Left lung (tissue), 10 donors: ENCODE results near the gene CCDC81. TPM values are rescaled to one million over a fixed set of nuclear protein-coding genes. Genes with fewer than 3 reads are reported as not detected.

ENCODE experiments used
- ATAC-seq: fragments of 200-7000 bp; cut with Tn5 transposase; one replicate; pipeline ENCODE4 v1.9.1; 2020; ENCODE audit warnings: moderate library complexity
- DNase-seq, 4 donors: peaks; one replicate each; pipeline ENCODE4 v3.0.0-alpha.2; 2013 to 2020
- H3K27ac ChIP-seq, 2 donors: fragments of 200-600 bp; sonication (generic) in 1 of 2; one replicate each; pipeline versions ENCODE4 v1.5.0 to v1.8.0; 2020 to 2021
- H3K27me3 ChIP-seq, 2 donors: fragments of 200-600 bp; sonication (generic) in 1 of 2; one replicate each; pipeline versions ENCODE4 v1.5.0 to v1.8.0; 2020 to 2021
- H3K36me3 ChIP-seq, 2 donors: fragments of 200-600 bp; sonication (generic) in 1 of 2; one replicate each; pipeline versions ENCODE4 v1.5.0 to v1.8.0; 2020 to 2021
- H3K4me1 ChIP-seq, 2 donors: fragments of 200-600 bp; one replicate each; pipeline ENCODE4 v1.8.0; 2021
- H3K4me3 ChIP-seq, 2 donors: fragments of 200-600 bp; sonication (generic) in 1 of 2; one replicate each; pipeline versions ENCODE4 v1.5.0 to v1.8.0; 2020 to 2021; ENCODE audit warnings: mild to moderate bottlenecking in 1 of 2
- H3K9me3 ChIP-seq, 2 donors: fragments of 200-600 bp; sonication (generic) in 1 of 2; one replicate each; pipeline versions ENCODE4 v1.5.0 to v1.8.0; 2020 to 2021
- CTCF ChIP-seq, 2 donors: fragments of 200-600 bp; sonication (generic) in 1 of 2; IDR thresholded peaks; one replicate each; pipeline versions ENCODE4 v1.5.0 to v1.8.0; 2021; ENCODE audit warnings: antibody characterized with exemption in 2 of 2
- intact Hi-C, 2 donors: fragments of 100-400 bp; cut with DNase I; formaldehyde crosslinking; loops; one replicate each; pipeline versions ENCODE4 v1.11.2 to v1.14.2; 2022
- polyA plus RNA-seq, 6 donors: library from polyadenylated mRNA; unstranded; fragments of 120-200 nt; gene quantifications; one replicate each; pipeline ENCODE4 v1.2.1, GENCODE V29; 2013; ENCODE audit not compliant: insufficient read length in 6 of 6
- total RNA-seq, 2 donors: library from RNA; stranded (reverse); fragmentation: NEBNext Ultra II Directional; extraction: Animal tissue kit (Norgen Biotek cat#: 25700); gene quantifications; one replicate each; pipeline ENCODE4 v1.2.1, GENCODE V29; 2021
- donor health status: DM: no; HTN: yes; CAD: no.
- donor health status: DM: no; HTN: no; CAD: no.

The CCDC81 gene
- total and polyA plus RNA-seq, 8 donors: 0.58 to 4.9 (median 3.3) TPM

GRCh38 chr11:86397351-86397750 is 22.7 kb downstream of the CCDC81 start:
- no peaks in the 10 kb centered on the region for H3K36me3 ChIP-seq
- TF ChIP-seq CTCF (IDR thresholded peaks at IDR 0.05): no peak
- H3K27me3 ChIP-seq: no peaks in the 10 kb centered on the region
- H3K27ac ChIP-seq: no peak overlapping the region
- no peak overlapping the region for H3K4me3 ChIP-seq
- intact Hi-C loops: no loop called here
- no peaks in the 10 kb centered on the region for H3K9me3 ChIP-seq
- H3K4me1 ChIP-seq: no peaks in the 10 kb centered on the region
- no peak for ATAC-seq
- DNase-seq: peak in 1 of 4 donors; percentile 15

GRCh38 chr11:86398106-86398505 is 23.4 kb downstream of the CCDC81 start:
- intact Hi-C loops: no loop called here
- no peak overlapping the region for H3K27ac ChIP-seq
- no peaks in the 10 kb centered on the region for H3K9me3 ChIP-seq
- no peaks in the 10 kb centered on the region for H3K36me3 ChIP-seq
- no peak for DNase-seq
- H3K27me3 ChIP-seq: no peaks in the 10 kb centered on the region
- H3K4me1 ChIP-seq: no peaks in the 10 kb centered on the region
- ATAC-seq: no peak
- H3K4me3 ChIP-seq: no peak overlapping the region
- no peak for TF ChIP-seq CTCF (IDR thresholded peaks at IDR 0.05)

- no peak for ATAC-seq
- Histone ChIP-seq H3K9me3 (no peaks in the 10 kb centered on the region), H3K36me3 (no peaks in the 10 kb centered on the region), H3K4me3 (no peak overlapping the region), H3K27ac (no peak overlapping the region), H3K4me1 (no peaks in the 10 kb centered on the region), H3K27me3 (no peaks in the 10 kb centered on the region)
- no peak for TF ChIP-seq CTCF (IDR thresholded peaks at IDR 0.05)
- intact Hi-C loops: no loop called here
- DNase-seq: no peak
Measured at GRCh38 chr11:86403458-86403857, 28.8 kb downstream of the CCDC81 start.

- no peak for DNase-seq
- Histone ChIP-seq H3K36me3 (no peaks in the 10 kb centered on the region), H3K4me3 (no peak overlapping the region), H3K27ac (no peak overlapping the region), H3K27me3 (no peaks in the 10 kb centered on the region), H3K4me1 (no peaks in the 10 kb centered on the region), H3K9me3 (no peaks in the 10 kb centered on the region)
- TF ChIP-seq CTCF (IDR thresholded peaks at IDR 0.05): no peak
- intact Hi-C loops: no loop called here
- ATAC-seq: no peak
Measured at GRCh38 chr11:86408845-86409244, 34.2 kb downstream of the CCDC81 start.

- intact Hi-C loops: no loop called here
- no peak for ATAC-seq
Measured at GRCh38 chr11:86414032-86414431, 39.3 kb downstream of the CCDC81 start.

More at GRCh38 chr11:86414032-86414431, 39.3 kb downstream of the CCDC81 start:
- DNase-seq: no peak
- Histone ChIP-seq H3K36me3 (no peaks in the 10 kb centered on the region), H3K4me1 (no peaks in the 10 kb centered on the region), H3K27me3 (no peaks in the 10 kb centered on the region), H3K9me3 (no peaks in the 10 kb centered on the region), H3K4me3 (no peak overlapping the region), H3K27ac (no peak overlapping the region)
- TF ChIP-seq CTCF (IDR thresholded peaks at IDR 0.05): no peak
